K562 (cell line): ENCODE measurements around the gene NFKBIB. TPM values are rescaled to one million over a fixed set of nuclear protein-coding genes. Genes with fewer than 3 reads are reported as not detected.

Experiments used
- ARHGAP35 ChIP-seq: fragments of 450-650 bp; IDR thresholded peaks from 2 replicates; pipeline ENCODE4 v1.6.1; 2018; ENCODE audit not compliant: partially characterized antibody
- ATF7 ChIP-seq: fragments of 450-650 bp; IDR thresholded peaks from 2 replicates; pipeline ENCODE4 v1.7.1; 2014; ENCODE audit warnings: mild to moderate bottlenecking, moderate library complexity
- CEBPG ChIP-seq, 3 experiments: fragments of 200-800 bp in 1 of 3; sonication (Bioruptor generic) in 1 of 3; sonication (generic) in 1 of 3; formaldehyde crosslinking in 1 of 3; IDR thresholded peaks in 2 of 3; conservative IDR thresholded peaks in 1 of 3; 2 replicates each; pipeline versions ENCODE4 v1.6.1 to v1.8.0; 2016 to 2022; ENCODE audit warnings: missing compliant biosample characterization in 2 of 3, missing genetic modification characterization in 2 of 3, mild to moderate bottlenecking in 1 of 3, missing genetic modification reagents in 1 of 3
- CTCFL ChIP-seq: IDR thresholded peaks from 2 replicates; pipeline ENCODE4 v1.6.1; 2011; ENCODE audit warnings: borderline replicate concordance, low read depth, mild to moderate bottlenecking, moderate library complexity, low read length; ENCODE audit not compliant: insufficient read depth, poor library complexity, severe bottlenecking
- CXXC5 ChIP-seq: fragments of 250-450 bp; sonication (Bioruptor Pico); IDR thresholded peaks from 2 replicates; pipeline ENCODE4 v1.8.0; 2022; ENCODE audit warnings: inconsistent platforms, mild to moderate bottlenecking, moderate library complexity
- E2F8 ChIP-seq: fragments of 450-650 bp; IDR thresholded peaks from 2 replicates; pipeline ENCODE4 v1.7.1; 2018; ENCODE audit warnings: mild to moderate bottlenecking, low read depth; ENCODE audit not compliant: partially characterized antibody
- HINFP ChIP-seq: fragments of 450-650 bp; conservative IDR thresholded peaks from 2 replicates; pipeline ENCODE4 v1.6.1; 2016; ENCODE audit warnings: missing genetic modification characterization, low read depth, mild to moderate bottlenecking, control low read depth, missing compliant biosample characterization
- MEIS2 ChIP-seq: fragments of 450-650 bp; IDR thresholded peaks from 2 replicates; pipeline ENCODE4 v1.6.1; 2014; ENCODE audit warnings: mild to moderate bottlenecking; ENCODE audit not compliant: partially characterized antibody
- RB1 ChIP-seq: fragments of 450-650 bp; IDR thresholded peaks from 2 replicates; pipeline ENCODE4 v1.6.1; 2017; ENCODE audit warnings: low read depth, mild to moderate bottlenecking
- RFX7 ChIP-seq: fragments of 250-450 bp; sonication (Bioruptor Pico); IDR thresholded peaks from 2 replicates; pipeline ENCODE4 v1.5.1; 2021; ENCODE audit warnings: mild to moderate bottlenecking
- SRSF9 ChIP-seq: fragments of 200-400 bp; formaldehyde crosslinking; IDR thresholded peaks from 2 replicates; pipeline ENCODE4 v1.6.1; 2017; ENCODE audit warnings: low read depth, low read length, borderline replicate concordance
- ZBTB12 ChIP-seq: fragments of 250-450 bp; sonication (Bioruptor Pico); IDR thresholded peaks from 2 replicates; pipeline ENCODE4 v1.4.0; 2020
- ZBTB7A ChIP-seq: IDR thresholded peaks from 2 replicates; pipeline ENCODE4 v1.6.1; 2011; ENCODE audit warnings: low read depth, mild to moderate bottlenecking, low read length, moderate library complexity, borderline replicate concordance; ENCODE audit not compliant: control insufficient read depth
- ZNF143 ChIP-seq: sonication (generic); formaldehyde crosslinking; IDR thresholded peaks from 2 replicates; pipeline ENCODE4 v1.9.0; 2022; ENCODE audit warnings: mild to moderate bottlenecking, missing genetic modification reagents
- ZNF175 ChIP-seq: fragments of 200-800 bp; sonication (Bioruptor generic); IDR thresholded peaks from 2 replicates; pipeline ENCODE4 v1.6.1; 2016; ENCODE audit warnings: low read depth, mild to moderate bottlenecking, missing genetic modification characterization, missing compliant biosample characterization
- ZNF639 ChIP-seq, 2 experiments: fragments of 200-800 bp in 1 of 2; sonication (Bioruptor generic) in 1 of 2; sonication (generic) in 1 of 2; formaldehyde crosslinking in 1 of 2; IDR thresholded peaks in 1 of 2; conservative IDR thresholded peaks in 1 of 2; 2 replicates each; pipeline versions ENCODE4 v1.5.0 to v1.6.1; 2016 to 2020; ENCODE audit warnings: missing compliant biosample characterization in 1 of 2, missing genetic modification characterization in 1 of 2, missing genetic modification reagents in 1 of 2
- polyA plus RNA-seq, 8 experiments: library from polyadenylated mRNA; depleted of rRNA in 4 of 8; stranded (reverse) in 5 of 8; unstranded in 3 of 8; fragments of >200 nt; fragmentation: Nextera tagmentation in 2 of 8; fragmentation: Illumina TruSeq in 1 of 8; extraction: Ambion mirVana in 2 of 8; extraction: Trizol in 1 of 8; gene quantifications; 2 replicates each; pipeline versions ENCODE4 v1.2.1 to v1.2.3, GENCODE V29; 2011 to 2014; ENCODE audit warnings: inconsistent platforms in 1 of 8, missing spikeins in 1 of 8
- total RNA-seq, 7 experiments: library from RNA; depleted of rRNA in 6 of 7; stranded (reverse); fragments of >200 nt in 6 of 7; fragmentation: Illumina TruSeq in 2 of 7; extraction: Trizol in 2 of 7; gene quantifications; 2 replicates each; pipeline versions ENCODE4 v1.2.1 to v1.2.3, GENCODE V29; 2011 to 2021; ENCODE audit warnings: low replicate concordance in 1 of 7

NFKBIB gene
- total and polyA plus RNA-seq, 9 of the 15 experiments (the other 6 are each of a cell fraction or from before 2014, with no cell fraction given) = 1.5 to 44.9 (median 10.4) TPM

- TF ChIP-seq E2F8 (peak; percentile 96), ZNF639 (CRISPR knock-in tag; conservative IDR thresholded peaks at IDR 0.05 in 1 of 2, IDR thresholded peaks at IDR 0.05 in 1 of 2) (peak in 1 of 2 experiments; percentile 77; a peak in 1 of 4 replicates), SRSF9 (no peak), CEBPG (CRISPR knock-in tag; IDR thresholded peaks at IDR 0.05) (peak; percentile 58; the same call in 1 of the 2 replicates), CEBPG (tag; conservative IDR thresholded peaks at IDR 0.05 in 1 of 2, IDR thresholded peaks at IDR 0.05 in 1 of 2) (no peak; a peak in 2 of 4 replicates), ZNF175 (CRISPR knock-in tag) (peak; percentile 69; the same call in 1 of the 2 replicates), RFX7 (CRISPR knock-in tag) (no peak), RB1 (peak; percentile 55), ZNF143 (CRISPR knock-in tag) (peak; percentile 99), CTCFL (peak; percentile 36), ATF7 (peak; percentile 93), ZBTB7A (peak; percentile 89), ZBTB12 (CRISPR knock-in tag) (peak; percentile 94), CXXC5 (CRISPR knock-in tag) (peak; percentile 95), MEIS2 (peak; percentile 81), HINFP (no peak), ARHGAP35 (no peak)
These were observed at the start of gene NFKBIB, which contains the start of gene SIRT2 (continued) for GRCh38 chr19:38899447-38900201.
